ENCODE results near the gene TANGO6.
A peak's percentile ranks its signal among the peaks of the same experiment; 100 is the strongest.

TANGO6 gene

GRCh38 chr16:69095193-69095592 is 251.9 kb downstream of the TANGO6 start:
- Histone ChIP-seq H3F3A (ENCODE audit: insufficient read depth, low read length) (no peaks in the 10 kb centered on the region), H3K36me3 (replicated peaks; ENCODE audit: insufficient read depth, low read length) (no peaks in the 10 kb centered on the region), H3K4me1 (ENCODE audit: low read length) (no peaks in the 10 kb centered on the region), H3K4me2 (ENCODE audit: low read depth, low read length) (no peak overlapping the region), H2AFZ (ENCODE audit: low read length) (no peak overlapping the region), H3K9me3 (replicated peaks; ENCODE audit: insufficient read depth, low read length) (no peaks in the 10 kb centered on the region), H3K9me2 (replicated peaks; ENCODE audit: insufficient read depth, low read length) (no peaks in the 10 kb centered on the region), H3K27me3 (replicated peaks; ENCODE audit: insufficient read depth, low read length) (no peaks in the 10 kb centered on the region), H3K79me2 (ENCODE audit: low read length) (no peaks in the 10 kb centered on the region), H3K4me3 (ENCODE audit: low read length) (no peak overlapping the region), H3K9ac (ENCODE audit: low read length) (no peak overlapping the region), H3K27ac (ENCODE audit: low read length) (no peak overlapping the region), H4K20me1 (ENCODE audit: insufficient read depth, low read length) (no peaks in the 10 kb centered on the region)
- TF ChIP-seq CTCF (IDR thresholded peaks at IDR 0.05; ENCODE audit: low read length) (no peak), EZH2 (optimal IDR thresholded peaks at IDR 0.05; ENCODE audit: low read depth, low read length) (no peak)
- no peak for DNase-seq

GRCh38 chr16:69100071-69100691 is 256.9 kb downstream of the TANGO6 start:
- Histone ChIP-seq H2AFZ (ENCODE audit: low read length) (no peak overlapping the region), H3F3A (ENCODE audit: insufficient read depth, low read length) (no peaks in the 10 kb centered on the region), H3K4me2 (ENCODE audit: low read depth, low read length) (no peak overlapping the region), H3K9ac (ENCODE audit: low read length) (no peak overlapping the region), H3K36me3 (replicated peaks; ENCODE audit: insufficient read depth, low read length) (no peaks in the 10 kb centered on the region), H4K20me1 (ENCODE audit: insufficient read depth, low read length) (no peaks in the 10 kb centered on the region), H3K9me2 (replicated peaks; ENCODE audit: insufficient read depth, low read length) (no peaks in the 10 kb centered on the region), H3K9me3 (replicated peaks; ENCODE audit: insufficient read depth, low read length) (no peaks in the 10 kb centered on the region), H3K27me3 (replicated peaks; ENCODE audit: insufficient read depth, low read length) (no peaks in the 10 kb centered on the region), H3K79me2 (ENCODE audit: low read length) (no peaks in the 10 kb centered on the region), H3K4me3 (ENCODE audit: low read length) (no peak overlapping the region), H3K27ac (ENCODE audit: low read length) (no peak overlapping the region), H3K4me1 (ENCODE audit: low read length) (no peaks in the 10 kb centered on the region)
- no peak for DNase-seq
- TF ChIP-seq CTCF (IDR thresholded peaks at IDR 0.05; ENCODE audit: low read length) (no peak), EZH2 (optimal IDR thresholded peaks at IDR 0.05; ENCODE audit: low read depth, low read length) (no peak), EZH2phosphoT487 (IDR thresholded peaks at IDR 0.05; ENCODE audit: low read length) (no peak)

GRCh38 chr16:69105501-69106361 is 262.4 kb downstream of the TANGO6 start, which contains the start of gene HAS3:
Gene HAS3, plus strand, starts transcription at chr16:69105653. Its CDS starts 3,743 bp downstream, at chr16:69109396.
- Histone ChIP-seq H3K27ac (ENCODE audit: low read length) (no peak within 1 kb of the TSS), H3K9me2 (replicated peaks; ENCODE audit: insufficient read depth, low read length) (no peaks in the 10 kb centered on the region), H3K4me3 (ENCODE audit: low read length) (peak within 1 kb of the TSS; percentile 68), H3K9ac (ENCODE audit: low read length) (peak within 1 kb of the TSS; percentile 30; the same call in 1 of the 2 replicates), H4K20me1 (ENCODE audit: insufficient read depth, low read length) (no peaks in the 10 kb centered on the region), H3K4me1 (ENCODE audit: low read length) (no peaks in the 10 kb centered on the region), H3K36me3 (replicated peaks; ENCODE audit: insufficient read depth, low read length) (no peaks in the 10 kb centered on the region), H3F3A (ENCODE audit: insufficient read depth, low read length) (no peaks in the 10 kb centered on the region), H3K4me2 (ENCODE audit: low read depth, low read length) (peak within 1 kb of the TSS; percentile 100), H3K27me3 (replicated peaks; ENCODE audit: insufficient read depth, low read length) (no peaks in the 10 kb centered on the region), H2AFZ (ENCODE audit: low read length) (peak within 1 kb of the TSS; percentile 78), H3K9me3 (replicated peaks; ENCODE audit: insufficient read depth, low read length) (no peaks in the 10 kb centered on the region), H3K79me2 (ENCODE audit: low read length) (no peaks in the 10 kb centered on the region)
- TF ChIP-seq EZH2 (optimal IDR thresholded peaks at IDR 0.05; ENCODE audit: low read depth, low read length) (no peak), CTCF (IDR thresholded peaks at IDR 0.05; ENCODE audit: low read length) (peak; percentile 37), EZH2phosphoT487 (IDR thresholded peaks at IDR 0.05; ENCODE audit: low read length) (no peak)
- DNase-seq: peak; percentile 55

Measured in MM.1S (cell line).